Endometrium (tissue), 2 donors: ENCODE results near the gene XPO1.
"Not testable (repeated sequence)": the region's sequence is repeated elsewhere in the genome, so short reads cannot be mapped to it uniquely, and the experiment has no call there.

ENCODE experiments used
- FAIRE-seq: peaks from 2 replicates; lab custom pipeline; 2012; peaks lifted over from hg19 to GRCh38; lab: Jason Lieb, UNC
- donor health status: control.
- donor health status: control.

The XPO1 gene

DNA sequence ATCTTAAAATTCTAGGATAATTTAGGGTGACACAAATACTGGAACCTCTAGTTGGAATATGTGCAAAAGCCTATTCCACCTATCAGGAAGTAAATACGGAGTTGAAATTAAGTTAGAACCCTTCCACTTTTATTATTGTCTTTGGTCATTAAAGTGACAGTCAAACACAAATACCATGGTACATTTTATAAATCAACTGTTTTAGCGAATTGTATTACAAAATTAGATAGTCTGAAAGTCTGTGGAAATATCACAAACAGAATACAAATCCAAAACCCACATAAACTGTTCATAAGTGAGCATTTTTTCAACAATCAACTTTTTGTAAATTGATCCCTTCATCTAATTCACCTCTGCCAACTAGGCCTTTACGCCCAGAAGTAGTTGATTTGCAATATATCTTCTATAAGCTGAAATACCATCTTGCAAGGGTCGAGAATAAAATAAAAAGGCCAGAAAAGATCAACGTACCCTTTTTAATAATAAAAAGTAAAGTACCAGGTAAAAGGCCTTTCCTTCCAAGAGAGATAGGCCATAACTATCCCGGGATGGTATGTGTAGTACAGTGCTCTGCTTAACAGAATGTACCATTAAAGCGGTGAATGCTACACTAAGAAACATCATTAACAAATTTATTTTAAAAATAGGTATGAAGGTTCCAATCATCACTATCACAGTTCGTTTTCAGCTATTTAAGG, 68.6 kb downstream of the XPO1 start:
- no peak for FAIRE-seq

- not testable (repeated sequence) for FAIRE-seq
These were observed 69.9 kb downstream of the XPO1 start for GRCh38 chr2:61468231-61468630.

DNA sequence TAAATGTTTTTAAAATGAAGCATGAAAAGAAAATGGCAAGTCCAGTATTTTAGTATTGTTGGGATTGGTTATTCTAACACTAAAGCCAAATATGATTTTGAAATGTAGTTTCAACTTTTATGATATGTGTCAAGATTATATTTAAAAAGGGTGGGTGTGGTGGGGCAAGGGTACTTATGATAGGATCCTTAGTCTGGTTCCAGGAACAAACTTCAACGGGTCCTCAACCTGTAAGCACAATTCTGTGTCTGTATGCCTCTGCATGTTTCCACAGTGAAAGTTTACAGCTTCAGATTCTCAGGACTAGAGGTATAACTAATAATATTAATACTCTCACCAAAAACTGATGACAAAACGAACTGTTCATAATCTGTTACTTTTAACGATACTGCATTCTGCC, 73.1 kb downstream of the XPO1 start:
- no peak for FAIRE-seq

DNA sequence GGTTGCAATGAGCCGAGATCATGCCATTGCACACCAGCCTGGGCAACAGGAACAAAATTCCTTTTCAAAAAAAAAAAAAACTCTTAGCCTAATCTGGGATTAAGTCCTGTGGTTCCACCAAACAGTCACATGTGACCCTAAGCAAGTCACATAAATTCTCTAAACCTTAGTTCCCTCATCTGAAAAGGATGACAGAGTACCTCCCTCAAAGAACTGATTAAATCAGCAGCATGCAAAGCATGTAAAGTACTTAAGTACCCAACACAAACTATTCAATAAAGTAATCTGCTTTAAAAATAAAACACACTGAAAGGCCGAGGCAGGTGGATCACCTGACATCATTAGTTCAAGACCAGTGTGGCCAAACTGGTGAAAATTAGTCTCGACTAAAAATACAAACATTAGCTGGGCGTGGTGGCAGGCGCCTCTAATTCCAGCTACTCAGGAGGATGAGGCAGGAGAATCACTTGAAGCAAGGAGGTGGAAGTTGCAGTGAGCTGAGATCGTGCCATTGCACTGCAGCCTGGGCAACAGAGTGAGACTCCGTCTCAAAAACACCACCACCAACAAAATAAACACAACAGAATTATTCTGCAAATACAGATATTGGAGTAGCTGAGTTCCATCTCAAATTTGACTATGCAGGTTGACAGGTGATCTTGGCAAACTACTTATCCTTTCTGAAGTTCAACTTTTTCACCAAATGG, 74.2 kb downstream of the XPO1 start:
- FAIRE-seq = no peak

- FAIRE-seq = no peak
These were observed 76.8 kb downstream of the XPO1 start for GRCh38 chr2:61461404-61461803.

GRCh38 chr2:61460163-61460562, 78.0 kb downstream of the XPO1 start:
- FAIRE-seq = no peak

GRCh38 chr2:61456746-61457420, 81.3 kb downstream of the XPO1 start:
- no peak for FAIRE-seq

- no peak for FAIRE-seq
These were observed 81.9 kb downstream of the XPO1 start for GRCh38 chr2:61456070-61456745.

GRCh38 chr2:61454972-61455371, 83.2 kb downstream of the XPO1 start:
- not testable (repeated sequence) for FAIRE-seq

DNA sequence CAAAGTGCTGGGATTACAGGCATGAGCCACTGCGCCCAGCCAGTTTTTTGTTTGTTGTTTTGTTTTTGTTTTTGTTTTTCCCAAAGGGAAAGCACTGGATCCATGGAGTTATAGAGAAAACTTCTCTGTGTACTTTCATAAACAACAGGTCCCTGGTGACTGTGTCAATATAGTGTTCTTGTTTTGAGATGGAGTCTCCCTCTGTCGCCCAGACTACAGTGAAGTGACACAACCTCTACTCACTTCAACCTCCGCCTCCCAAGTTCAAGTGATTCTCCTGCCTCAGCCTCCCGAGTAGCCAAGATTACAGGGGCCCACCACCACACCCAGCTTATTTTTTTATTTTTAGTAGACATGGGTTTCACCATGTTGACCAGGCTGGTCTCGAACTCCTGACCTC, 83.8 kb downstream of the XPO1 start:
- no peak for FAIRE-seq

DNA sequence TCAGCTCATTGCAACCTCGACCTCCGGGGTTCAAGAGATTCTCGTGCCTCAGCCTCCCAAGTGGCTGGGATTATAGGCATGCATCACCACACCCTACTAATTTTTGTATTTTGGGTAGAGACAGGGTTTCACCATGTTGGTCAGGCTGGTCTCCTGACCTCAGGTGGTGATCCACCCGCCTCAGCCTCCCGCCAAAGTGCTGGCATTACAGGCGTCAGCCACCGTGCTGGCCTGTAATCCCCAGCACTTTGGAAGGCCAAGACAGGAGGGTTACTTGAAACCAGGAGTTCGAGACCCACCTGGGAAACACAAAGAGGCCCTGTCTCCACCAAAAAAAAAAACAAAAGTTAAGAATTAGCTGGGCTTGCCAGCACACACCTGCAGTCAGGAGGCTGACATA, 85.8 kb downstream of the XPO1 start:
- FAIRE-seq = no peak

DNA sequence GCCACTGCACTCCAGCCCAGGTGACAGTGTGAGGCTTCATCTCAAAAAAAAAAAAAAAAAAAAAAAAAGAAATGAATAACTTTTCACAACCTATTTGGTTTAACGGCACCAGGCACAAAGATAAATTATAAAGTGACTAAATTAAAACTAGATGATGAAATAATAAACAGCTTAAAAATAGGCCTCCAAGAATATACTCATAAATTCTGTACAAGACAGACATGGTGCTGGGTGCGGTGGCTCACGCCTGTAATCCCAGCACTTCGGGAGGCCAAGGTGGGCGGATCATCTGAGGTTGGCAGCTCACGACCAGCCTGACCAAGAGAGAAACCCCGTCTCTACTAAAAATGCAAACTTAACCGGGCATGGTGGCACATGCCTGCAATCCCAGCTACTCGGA, 87.0 kb downstream of the XPO1 start:
- no peak for FAIRE-seq

DNA sequence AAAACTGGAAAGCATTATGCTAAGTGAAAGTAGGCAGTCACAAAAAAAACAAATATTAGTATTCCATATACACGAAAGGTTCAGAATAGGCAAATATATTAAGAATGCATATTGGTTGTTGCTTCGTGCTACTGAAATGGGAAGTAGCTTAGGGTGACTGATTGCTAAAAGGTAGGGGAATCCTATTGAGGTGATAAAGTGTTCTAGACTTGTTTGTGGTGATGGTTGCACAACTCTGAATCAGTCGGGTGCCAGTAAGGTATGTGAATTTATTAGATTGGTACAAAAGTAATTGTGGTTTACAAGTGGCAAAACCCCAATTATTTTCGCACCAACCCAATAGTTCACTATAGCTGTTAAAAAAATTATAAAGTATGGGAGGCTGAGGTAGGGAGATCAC, 88.0 kb downstream of the XPO1 start:
- no peak for FAIRE-seq

GRCh38 chr2:61448229-61448628, 89.9 kb downstream of the XPO1 start:
- no peak for FAIRE-seq

GRCh38 chr2:61446971-61447370, 91.2 kb downstream of the XPO1 start:
- FAIRE-seq = not testable (repeated sequence)

DNA sequence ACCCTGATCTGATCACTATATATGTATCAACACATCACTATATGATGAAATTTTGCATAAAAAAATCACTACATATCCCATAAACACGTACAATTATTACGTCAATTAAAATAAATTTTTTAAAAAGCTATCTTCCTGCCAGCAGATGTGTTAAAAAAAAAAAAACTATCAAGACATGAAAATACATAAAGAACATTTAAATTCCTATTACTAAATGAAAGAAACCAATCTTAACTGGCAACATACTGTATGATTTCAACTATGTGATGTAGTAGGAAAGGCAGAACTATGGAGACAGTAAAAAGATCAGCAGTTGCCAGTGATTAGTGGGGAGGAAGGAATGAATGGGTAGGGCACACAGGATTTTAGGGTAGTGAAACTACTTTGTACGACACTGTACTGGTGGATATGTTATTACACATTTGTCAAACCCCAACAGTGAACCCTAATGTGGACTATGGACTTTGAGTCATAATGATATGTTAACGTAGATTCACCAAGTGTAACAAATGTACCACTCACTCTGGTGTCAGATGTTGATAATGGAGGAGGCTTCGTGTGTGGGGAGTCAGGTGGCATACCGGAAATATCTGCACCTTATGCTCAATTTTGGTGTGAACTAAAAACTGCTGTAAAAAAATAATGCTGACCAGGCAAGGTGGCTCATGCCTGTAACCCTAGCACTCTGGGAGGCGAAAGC, 94.7 kb downstream of the XPO1 start:
- FAIRE-seq = no peak

- no peak for FAIRE-seq
These were observed 98.7 kb downstream of the XPO1 start for GRCh38 chr2:61439241-61440002.

DNA sequence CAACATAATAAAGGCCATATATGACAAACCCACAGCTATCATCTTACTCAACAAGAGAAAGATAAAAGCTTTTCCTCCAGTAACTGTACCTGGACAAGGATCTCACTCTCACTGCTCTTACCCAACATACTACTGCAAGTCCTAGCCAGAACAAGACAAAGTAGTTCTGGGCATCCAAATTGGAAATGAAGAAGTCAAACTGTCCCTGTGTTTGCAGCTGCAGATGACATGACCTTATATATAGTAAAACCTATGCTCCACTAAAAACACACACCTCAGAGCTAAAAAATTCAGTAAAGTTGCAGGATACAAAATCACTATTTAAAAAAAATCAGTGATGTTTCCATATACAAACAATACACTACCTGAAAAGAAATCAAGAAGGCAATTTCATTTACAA, 99.5 kb downstream of the XPO1 start:
- no peak for FAIRE-seq

GRCh38 chr2:61437170-61437569, 101.0 kb downstream of the XPO1 start:
- FAIRE-seq = no peak

- FAIRE-seq = no peak
These were observed 102.1 kb downstream of the XPO1 start for GRCh38 chr2:61436092-61436491.

GRCh38 chr2:61435291-61435690, 102.9 kb downstream of the XPO1 start:
- no peak for FAIRE-seq
